ENCODE results near the gene NET1. TPM values are rescaled to one million over a fixed set of nuclear protein-coding genes. Genes with fewer than 3 reads are reported as not detected.
"Not testable (repeated sequence)": the region's sequence is repeated elsewhere in the genome, so short reads cannot be mapped to it uniquely, and the experiment has no call there.

Gene NET1
- total RNA-seq, 4 donors from 2014 or later = 80.7 to 201 (median 139) TPM

GRCh38 chr10:5470062-5470751, 57.9 kb downstream of the NET1 start:
- TF ChIP-seq, protein P1, sequence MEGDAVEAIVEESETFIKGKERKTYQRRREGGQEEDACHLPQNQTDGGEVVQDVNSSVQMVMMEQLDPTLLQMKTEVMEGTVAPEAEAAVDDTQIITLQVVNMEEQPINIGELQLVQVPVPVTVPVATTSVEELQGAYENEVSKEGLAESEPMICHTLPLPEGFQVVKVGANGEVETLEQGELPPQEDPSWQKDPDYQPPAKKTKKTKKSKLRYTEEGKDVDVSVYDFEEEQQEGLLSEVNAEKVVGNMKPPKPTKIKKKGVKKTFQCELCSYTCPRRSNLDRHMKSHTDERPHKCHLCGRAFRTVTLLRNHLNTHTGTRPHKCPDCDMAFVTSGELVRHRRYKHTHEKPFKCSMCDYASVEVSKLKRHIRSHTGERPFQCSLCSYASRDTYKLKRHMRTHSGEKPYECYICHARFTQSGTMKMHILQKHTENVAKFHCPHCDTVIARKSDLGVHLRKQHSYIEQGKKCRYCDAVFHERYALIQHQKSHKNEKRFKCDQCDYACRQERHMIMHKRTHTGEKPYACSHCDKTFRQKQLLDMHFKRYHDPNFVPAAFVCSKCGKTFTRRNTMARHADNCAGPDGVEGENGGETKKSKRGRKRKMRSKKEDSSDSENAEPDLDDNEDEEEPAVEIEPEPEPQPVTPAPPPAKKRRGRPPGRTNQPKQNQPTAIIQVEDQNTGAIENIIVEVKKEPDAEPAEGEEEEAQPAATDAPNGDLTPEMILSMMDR (IDR thresholded peaks at IDR 0.05) = no peak
- ATAC-seq (ENCODE audit: low FRiP score) (no peak), DNase-seq (ENCODE audit: low spot score) (no peak)

GRCh38 chr10:5474642-5475041, 62.3 kb downstream of the NET1 start:
- DNase-seq (ENCODE audit: low spot score); ATAC-seq (ENCODE audit: low FRiP score): not testable (repeated sequence)

GRCh38 chr10:5475088-5475487, 62.7 kb downstream of the NET1 start:
- DNase-seq (ENCODE audit: low spot score); ATAC-seq (ENCODE audit: low FRiP score): not testable (repeated sequence)

GRCh38 chr10:5475974-5476807, 63.8 kb downstream of the NET1 start:
- DNase-seq (ENCODE audit: low spot score); ATAC-seq (ENCODE audit: low FRiP score): not testable (repeated sequence)

DNA sequence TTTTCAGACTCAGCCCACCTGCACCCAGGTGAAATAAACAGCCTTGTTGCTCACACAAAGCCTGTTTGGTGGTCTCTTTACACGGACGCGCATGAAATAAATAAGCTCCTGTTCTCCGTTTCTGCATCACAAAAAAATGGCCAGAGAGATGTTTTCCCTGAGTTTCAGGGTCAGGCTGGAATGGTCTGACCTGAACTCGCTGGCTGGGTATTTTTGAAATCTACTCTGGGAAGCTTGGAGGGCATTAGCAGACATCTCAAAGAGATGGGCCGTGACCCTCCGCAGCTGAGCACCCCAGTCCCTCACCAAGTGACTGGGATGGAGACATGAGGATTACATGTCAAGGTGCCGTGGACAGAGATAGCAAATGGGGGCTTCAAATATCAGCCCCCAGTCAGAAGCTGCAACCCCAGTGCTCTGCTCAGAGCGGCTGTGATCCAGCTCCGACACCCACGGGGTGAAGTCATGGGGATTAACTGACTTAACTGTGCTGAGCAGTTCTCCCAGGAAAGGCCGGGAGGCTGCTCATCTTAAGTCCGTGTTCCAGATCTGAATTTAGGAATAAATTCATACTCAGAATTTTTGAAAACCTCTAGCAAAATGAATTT, 64.7 kb downstream of the NET1 start:
- TF ChIP-seq, protein P1 (IDR thresholded peaks at IDR 0.05) = no peak
- DNase-seq (ENCODE audit: low spot score) (no peak), ATAC-seq (ENCODE audit: low FRiP score) (no peak)

- ATAC-seq (ENCODE audit: low FRiP score) (no peak), DNase-seq (ENCODE audit: low spot score) (no peak)
These were observed 65.8 kb downstream of the NET1 start for GRCh38 chr10:5477948-5478693.

GRCh38 chr10:5478694-5479305, 66.4 kb downstream of the NET1 start:
- no peak for DNase-seq (ENCODE audit: low spot score)
- no peak for ATAC-seq (ENCODE audit: low FRiP score)
- TF ChIP-seq, protein P1 (IDR thresholded peaks at IDR 0.05) = no peak

More at GRCh38 chr10:5477948-5478693, 65.8 kb downstream of the NET1 start:
- TF ChIP-seq, protein P1 (IDR thresholded peaks at IDR 0.05) = no peak

Measured in omental fat pad (tissue), 4 donors.